Subcutaneous abdominal adipose tissue (tissue), 5 donors: ENCODE data around the gene NOP9.

Experiments
- H3K27ac ChIP-seq: one replicate; pipeline ENCODE4 v1.7.0; 2013; ENCODE audit warnings: low read depth, mild to moderate bottlenecking, inconsistent platforms, low read length, moderate library complexity
- H3K27me3 ChIP-seq, 5 donors: one replicate each; pipeline ENCODE4 v1.7.0; 2013; ENCODE audit warnings: low read length in 5 of 5, inconsistent platforms in 1 of 5; ENCODE audit not compliant: control insufficient read depth in 5 of 5, insufficient read depth in 4 of 5
- H3K36me3 ChIP-seq, 5 donors: one replicate each; pipeline ENCODE4 v1.7.0; 2013; ENCODE audit warnings: low read length in 5 of 5; ENCODE audit not compliant: control insufficient read depth in 5 of 5, insufficient read depth in 5 of 5
- H3K4me1 ChIP-seq, 5 donors: one replicate each; pipeline ENCODE4 v1.7.0; 2013; ENCODE audit warnings: low read length in 5 of 5, mild to moderate bottlenecking in 3 of 5, moderate library complexity in 1 of 5; ENCODE audit not compliant: control insufficient read depth in 5 of 5, insufficient read depth in 5 of 5
- H3K4me3 ChIP-seq, 5 donors: one replicate each; pipeline ENCODE4 v1.7.0; 2013; ENCODE audit warnings: low read length in 5 of 5, low read depth in 1 of 5
- H3K9ac ChIP-seq, 5 donors: one replicate each; pipeline ENCODE4 v1.7.0; 2013; ENCODE audit warnings: low read length in 5 of 5, mild to moderate bottlenecking in 4 of 5, moderate library complexity in 3 of 5
- H3K9me3 ChIP-seq, 5 donors: one replicate each; pipeline ENCODE4 v1.7.0; 2013; ENCODE audit warnings: low read length in 5 of 5; ENCODE audit not compliant: control insufficient read depth in 5 of 5
- donor health status: healthy.
- donor health status: healthy.
- donor health status: healthy.
- donor health status: healthy.
- donor health status: healthy.

The NOP9 gene

DNA sequence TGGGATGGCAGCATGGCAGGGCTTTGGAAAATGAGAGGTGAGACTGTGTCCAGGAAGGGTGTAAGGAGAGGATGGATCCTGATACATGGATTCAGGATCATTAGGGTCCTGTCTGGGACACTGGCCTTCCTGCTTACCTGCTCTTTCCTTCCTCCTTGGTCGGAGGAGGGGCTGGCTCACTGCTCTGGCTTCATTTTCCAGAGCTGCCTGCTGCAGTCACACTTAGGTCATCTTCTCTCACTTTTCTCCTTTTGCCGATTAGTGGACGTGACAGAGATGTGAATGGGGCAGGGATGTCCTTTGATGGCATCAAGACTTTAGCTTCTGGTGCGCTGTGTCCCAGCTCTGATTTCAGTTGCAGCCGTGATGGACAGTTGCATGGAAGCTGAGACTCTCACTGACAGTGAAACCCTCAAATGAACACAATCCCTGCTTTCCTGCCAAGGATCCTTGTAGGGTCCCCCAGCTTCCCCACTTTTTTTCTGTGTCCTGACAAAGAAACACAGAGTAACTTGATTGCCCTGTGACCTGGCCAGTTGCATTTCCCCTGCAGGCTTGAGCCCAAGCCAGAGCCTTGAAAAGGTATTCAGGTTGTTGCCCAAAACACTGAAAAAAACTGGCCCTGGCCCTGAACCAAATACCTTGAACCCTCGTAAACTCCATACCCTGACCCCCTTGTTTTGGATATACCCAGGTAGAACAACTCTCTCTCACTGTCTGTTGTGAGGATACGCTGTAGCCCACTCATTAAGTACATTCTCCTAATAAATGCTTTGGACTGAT, 8.9 kb downstream of the NOP9 start:
- Histone ChIP-seq H3K4me1 (peaks cover 15 to 59% (median 47%) of the 10 kb centered on the region in 5 donors), H3K36me3 (peaks cover 5 to 43% (median 42%) of the 10 kb centered on the region in 5 donors), H3K27me3 (no peaks in the 10 kb centered on the region), H3K9me3 (no peaks in the 10 kb centered on the region), H3K27ac (no peak overlapping the region), H3K9ac (no peak overlapping the region), H3K4me3 (no peak overlapping the region)

DNA sequence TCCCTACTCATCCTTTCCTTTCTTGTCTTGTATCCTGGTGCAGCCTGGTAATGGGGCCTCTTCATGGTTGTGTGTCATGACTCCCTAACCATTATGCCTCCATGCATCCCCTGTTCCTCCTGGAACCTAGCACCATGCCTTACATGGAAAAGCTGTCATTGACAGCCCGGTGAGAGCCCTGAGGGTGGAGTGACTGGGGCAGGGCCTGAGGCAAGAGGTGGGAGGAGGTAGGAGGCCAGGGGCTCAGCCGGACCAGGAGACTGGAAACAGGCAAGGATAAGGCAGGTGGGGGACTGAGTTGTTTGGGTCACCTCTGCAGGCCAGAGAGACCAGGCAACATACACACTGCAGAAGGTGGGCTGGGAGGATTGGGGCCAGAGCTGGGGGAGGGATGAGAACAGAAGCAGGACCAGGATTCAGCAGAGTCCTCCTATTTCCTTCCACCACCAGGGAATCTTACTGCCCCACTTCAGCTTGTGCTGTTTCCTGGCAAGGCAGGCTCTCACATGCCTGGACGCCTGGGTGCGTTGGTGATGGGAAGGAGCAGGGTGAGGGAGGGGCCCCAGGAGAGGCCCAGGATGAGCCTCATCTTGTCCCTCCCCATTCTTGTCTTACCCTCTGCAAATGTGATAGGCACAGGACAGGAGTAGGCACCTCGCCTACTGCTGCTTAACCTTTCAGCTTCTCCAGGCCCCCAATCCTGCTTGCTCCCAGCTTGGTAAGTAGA, 10.1 kb downstream of the NOP9 start, which contains the start of gene LTB4R2:
Gene LTB4R2 (plus strand): TSS at position 603 of the 727 bp plus-strand sequence. CDS start 525 bp downstream, outside the sequence.
- Histone ChIP-seq H3K36me3 (peaks cover 5 to 31% (median 30%) of the 10 kb centered on the region in 5 donors), H3K4me3 (peak within 1 kb of the TSS; percentile 54 to 71 (median 67)), H3K9ac (peak within 1 kb of the TSS in 4 of 5 donors; percentile 45 to 79 (median 62)), H3K9me3 (no peaks in the 10 kb centered on the region), H3K27ac (peak within 1 kb of the TSS; percentile 74), H3K4me1 (peaks cover 17 to 70% (median 59%) of the 10 kb centered on the region in 5 donors), H3K27me3 (no peaks in the 10 kb centered on the region)

GRCh38 chr14:24310265-24310645, 10.6 kb downstream of the NOP9 start:
- Histone ChIP-seq H3K9ac (peak overlapping the region in 3 of 5 donors; percentile 57 to 79 (median 68)), H3K4me3 (peak overlapping the region; percentile 54 to 71 (median 67)), H3K36me3 (peaks cover 5 to 26% (median 24%) of the 10 kb centered on the region in 5 donors), H3K9me3 (no peaks in the 10 kb centered on the region), H3K27ac (peak overlapping the region; percentile 74), H3K27me3 (no peaks in the 10 kb centered on the region), H3K4me1 (peaks cover 17 to 76% (median 64%) of the 10 kb centered on the region in 5 donors)

- peaks cover 17 to 83% (median 71%) of the 10 kb centered on the region in 5 donors for H3K4me1 ChIP-seq
Measured at GRCh38 chr14:24310646-24311604, 11.3 kb downstream of the NOP9 start, which contains the start of gene LTB4R. Gene LTB4R, plus strand, starts transcription at chr14:24311502. Its CDS starts 4,150 bp downstream, at chr14:24315652.

GRCh38 chr14:24311837-24312615, 12.4 kb downstream of the NOP9 start:
- Histone ChIP-seq H3K36me3 (peaks cover 0 to 8% (median 7%) of the 10 kb centered on the region in 5 donors), H3K9me3 (no peaks in the 10 kb centered on the region), H3K4me3 (peak overlapping the region; percentile 51 to 71 (median 67)), H3K27me3 (peaks cover 0 to 3% (median 0%) of the 10 kb centered on the region in 5 donors), H3K9ac (peak overlapping the region in 4 of 5 donors; percentile 45 to 79 (median 62)), H3K27ac (peak overlapping the region; percentile 74), H3K4me1 (peaks cover 17 to 94% (median 74%) of the 10 kb centered on the region in 5 donors)

More at GRCh38 chr14:24310646-24311604, 11.3 kb downstream of the NOP9 start, which contains the start of gene LTB4R:
- peak within 1 kb of the TSS; percentile 74 for H3K27ac ChIP-seq
- peaks cover 5 to 19% (median 18%) of the 10 kb centered on the region in 5 donors for H3K36me3 ChIP-seq
- H3K9ac ChIP-seq = peak within 1 kb of the TSS in 4 of 5 donors; percentile 45 to 79 (median 62)
- no peaks in the 10 kb centered on the region for H3K27me3 ChIP-seq
- H3K4me3 ChIP-seq = peak within 1 kb of the TSS; percentile 54 to 71 (median 67)
- H3K9me3 ChIP-seq = no peaks in the 10 kb centered on the region

DNA sequence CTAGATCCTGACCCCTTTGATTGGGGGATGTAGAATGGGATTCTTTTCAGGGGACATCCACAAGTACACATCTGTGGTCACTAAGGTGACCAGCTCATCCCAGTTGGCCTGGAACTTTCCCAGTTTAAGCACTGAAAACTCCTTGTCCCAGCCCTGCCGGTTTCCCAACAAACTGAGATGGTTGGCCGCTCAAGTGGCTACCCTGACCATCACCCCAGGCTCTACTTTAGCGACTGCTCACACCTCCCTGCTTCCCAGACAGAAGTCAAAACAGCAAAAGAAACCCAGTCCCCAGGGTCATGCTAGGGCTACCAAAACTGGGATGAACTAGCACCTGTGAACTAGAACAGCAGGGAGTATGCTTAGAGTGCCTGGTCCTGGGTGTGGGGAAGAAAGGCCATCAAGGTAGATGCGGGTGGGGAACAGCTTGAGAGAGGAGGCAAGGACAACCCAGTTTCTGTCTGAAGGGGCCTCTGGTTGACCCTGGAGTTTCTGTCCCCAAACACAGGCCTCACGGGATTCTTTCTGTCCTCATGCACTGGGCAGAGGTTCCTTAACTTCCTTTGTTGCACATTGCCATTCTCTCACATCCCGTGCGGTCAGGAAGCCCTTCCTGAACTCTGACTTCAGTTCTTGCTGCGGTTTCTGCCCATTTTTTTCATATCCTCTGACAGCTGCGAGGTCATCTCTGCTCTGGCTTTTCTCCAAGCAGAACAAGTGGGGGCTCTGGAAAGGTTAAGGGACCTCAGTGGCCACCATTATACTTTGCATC, 13.3 kb downstream of the NOP9 start:
- Histone ChIP-seq H3K36me3 (peaks cover 0 to 2% (median 0%) of the 10 kb centered on the region in 5 donors), H3K27me3 (peaks cover 0 to 3% (median 0%) of the 10 kb centered on the region in 5 donors), H3K27ac (peak overlapping the region; percentile 74), H3K4me1 (peaks cover 17 to 95% (median 70%) of the 10 kb centered on the region in 5 donors), H3K9ac (peak overlapping the region in 2 of 5 donors; percentile 32 to 42), H3K9me3 (no peaks in the 10 kb centered on the region), H3K4me3 (peak overlapping the region in 1 of 5 donors; percentile 71)

DNA sequence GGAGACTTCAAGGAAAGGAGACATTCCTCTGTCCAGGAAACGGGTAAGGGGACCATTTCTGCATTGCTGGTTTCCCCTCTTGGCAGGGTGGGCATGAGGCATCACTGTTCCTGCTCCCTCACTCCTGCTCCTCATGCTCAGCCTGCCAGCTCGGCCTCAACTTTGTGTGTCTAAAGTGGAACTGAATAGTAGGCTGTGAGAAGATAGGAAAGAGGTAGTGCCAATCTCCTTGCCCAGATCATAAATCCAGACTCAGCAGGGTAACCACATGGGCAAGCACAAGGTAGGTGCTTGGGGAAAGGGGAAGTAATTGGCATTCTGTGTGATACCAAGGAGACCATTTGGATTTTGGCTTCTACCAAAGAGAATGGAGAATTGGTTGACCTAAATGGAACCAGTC, 14.3 kb downstream of the NOP9 start:
- H3K9me3 ChIP-seq = no peaks in the 10 kb centered on the region
- peak overlapping the region in 1 of 5 donors; percentile 33 for H3K9ac ChIP-seq
- peaks cover 17 to 91% (median 69%) of the 10 kb centered on the region in 5 donors for H3K4me1 ChIP-seq
- H3K27ac ChIP-seq = peak overlapping the region; percentile 74
- no peak overlapping the region for H3K4me3 ChIP-seq
- peaks cover 0 to 12% (median 0%) of the 10 kb centered on the region in 5 donors for H3K27me3 ChIP-seq
- H3K36me3 ChIP-seq = peaks cover 0 to 9% (median 9%) of the 10 kb centered on the region in 5 donors
